NB4 (cell line): ENCODE measurements around the gene SAYSD1.

Experiments
- DNase-seq: peaks from one replicate; pipeline ENCODE4 v3.0.0; 2010; ENCODE audit warnings: low read depth
- H3K4me3 ChIP-seq: one replicate; pipeline ENCODE4 v1.5.1; 2011; ENCODE audit warnings: mild to moderate bottlenecking, low read depth, low read length, moderate library complexity
- MYC ChIP-seq: IDR thresholded peaks from 2 replicates; pipeline ENCODE4 v1.6.1; 2011; ENCODE audit warnings: low read depth, low read length
- POLR2A ChIP-seq: IDR thresholded peaks from 2 replicates; pipeline ENCODE4 v1.6.1; 2011; ENCODE audit warnings: mild to moderate bottlenecking; ENCODE audit not compliant: insufficient read length; ENCODE audit errors: extremely low read depth
- TF ChIP-seq, protein P1 (sequence below): IDR thresholded peaks from 2 replicates; pipeline ENCODE4 v1.6.1; 2011; ENCODE audit warnings: low read depth, low read length
- TF ChIP-seq, protein P2 (sequence below): IDR thresholded peaks from one replicate; pipeline ENCODE4 v1.5.1; 2012; ENCODE audit warnings: low read depth, low read length

SAYSD1 gene

DNA sequence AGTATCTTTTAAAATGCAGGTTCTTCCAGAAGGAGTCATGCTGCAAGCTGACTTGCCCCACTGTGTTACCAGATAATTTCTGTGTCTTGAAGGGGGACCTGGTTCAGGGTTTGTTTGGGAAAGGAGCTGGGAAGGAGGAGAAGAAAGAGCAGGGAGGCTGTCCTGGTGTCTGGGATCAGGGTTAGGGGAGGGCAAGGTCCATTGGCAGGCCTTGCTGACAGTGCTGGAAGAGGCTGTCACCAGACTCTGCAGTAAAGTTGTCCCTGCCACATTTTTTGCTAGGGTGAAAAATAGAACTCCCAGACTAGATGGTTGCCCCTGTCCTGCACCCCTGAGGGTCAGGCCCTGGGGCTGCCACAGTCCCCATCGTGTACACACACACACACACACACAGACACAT lies 51.5 kb downstream of the SAYSD1 start:
- TF ChIP-seq MYC = no peak
- TF ChIP-seq, protein P1, sequence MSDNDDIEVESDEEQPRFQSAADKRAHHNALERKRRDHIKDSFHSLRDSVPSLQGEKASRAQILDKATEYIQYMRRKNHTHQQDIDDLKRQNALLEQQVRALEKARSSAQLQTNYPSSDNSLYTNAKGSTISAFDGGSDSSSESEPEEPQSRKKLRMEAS = no peak
- TF ChIP-seq, protein P2, sequence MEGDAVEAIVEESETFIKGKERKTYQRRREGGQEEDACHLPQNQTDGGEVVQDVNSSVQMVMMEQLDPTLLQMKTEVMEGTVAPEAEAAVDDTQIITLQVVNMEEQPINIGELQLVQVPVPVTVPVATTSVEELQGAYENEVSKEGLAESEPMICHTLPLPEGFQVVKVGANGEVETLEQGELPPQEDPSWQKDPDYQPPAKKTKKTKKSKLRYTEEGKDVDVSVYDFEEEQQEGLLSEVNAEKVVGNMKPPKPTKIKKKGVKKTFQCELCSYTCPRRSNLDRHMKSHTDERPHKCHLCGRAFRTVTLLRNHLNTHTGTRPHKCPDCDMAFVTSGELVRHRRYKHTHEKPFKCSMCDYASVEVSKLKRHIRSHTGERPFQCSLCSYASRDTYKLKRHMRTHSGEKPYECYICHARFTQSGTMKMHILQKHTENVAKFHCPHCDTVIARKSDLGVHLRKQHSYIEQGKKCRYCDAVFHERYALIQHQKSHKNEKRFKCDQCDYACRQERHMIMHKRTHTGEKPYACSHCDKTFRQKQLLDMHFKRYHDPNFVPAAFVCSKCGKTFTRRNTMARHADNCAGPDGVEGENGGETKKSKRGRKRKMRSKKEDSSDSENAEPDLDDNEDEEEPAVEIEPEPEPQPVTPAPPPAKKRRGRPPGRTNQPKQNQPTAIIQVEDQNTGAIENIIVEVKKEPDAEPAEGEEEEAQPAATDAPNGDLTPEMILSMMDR = no peak
- no peak for TF ChIP-seq POLR2A
- DNase-seq = no peak
- H3K4me3 ChIP-seq = no peak overlapping the region

DNA sequence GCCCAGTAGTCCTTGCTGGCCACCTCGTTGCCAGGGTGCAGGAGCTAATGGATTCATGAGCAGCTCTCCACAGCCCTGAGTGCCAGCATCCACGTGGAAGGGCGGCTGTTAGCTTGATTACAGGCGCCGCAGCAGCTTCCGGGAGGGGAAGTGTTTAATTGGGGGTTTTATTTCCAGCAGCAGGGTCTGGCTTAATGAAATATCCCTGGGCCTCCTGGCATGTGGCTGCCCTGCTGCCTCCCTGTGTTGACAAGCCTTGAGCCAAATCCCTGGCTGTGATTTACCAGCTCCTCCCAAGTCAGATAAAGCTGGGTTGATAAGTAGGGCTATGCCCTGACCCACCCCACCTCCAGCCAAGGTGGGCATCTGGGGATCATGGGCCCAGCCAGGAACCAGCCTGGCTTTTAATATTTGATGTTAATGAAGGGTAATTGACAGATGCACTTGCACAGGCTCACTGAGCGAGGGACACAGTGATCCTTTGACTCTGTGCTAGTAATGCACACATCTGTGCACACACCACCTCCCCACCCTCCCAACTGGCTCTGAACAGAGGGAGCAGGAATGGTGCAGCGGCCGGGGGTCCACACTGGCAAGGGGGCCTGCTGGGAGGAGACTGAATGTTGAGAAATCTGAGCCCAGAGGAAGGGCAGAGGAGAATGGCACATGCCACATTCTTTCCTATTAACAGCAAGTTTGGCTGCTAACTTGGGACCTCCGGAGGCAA lies 52.8 kb downstream of the SAYSD1 start:
- TF ChIP-seq POLR2A (no peak), MYC (no peak)
- TF ChIP-seq, protein P1 = no peak
- TF ChIP-seq, protein P2 = no peak
- DNase-seq = no peak
- H3K4me3 ChIP-seq = no peak overlapping the region

DNA sequence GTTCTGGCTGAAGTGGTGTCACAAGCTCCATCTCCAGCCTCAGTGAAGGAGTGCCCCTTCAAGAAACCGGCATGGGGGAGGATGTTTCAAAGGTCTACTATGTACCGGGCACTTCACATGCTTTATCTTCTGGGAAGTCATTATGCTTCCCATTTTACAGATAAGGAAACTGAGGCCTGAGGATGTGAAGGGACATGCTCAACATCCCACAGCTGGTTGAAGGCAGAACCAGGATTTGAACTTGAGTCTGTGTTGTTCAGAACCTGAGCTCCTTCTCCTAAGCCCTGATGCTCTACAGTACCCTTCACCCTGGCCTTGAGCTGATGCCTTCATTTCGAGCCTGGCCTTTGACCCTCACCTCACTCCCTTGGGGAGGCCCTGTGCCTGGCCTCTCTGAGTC lies 53.4 kb downstream of the SAYSD1 start:
- no peak overlapping the region for H3K4me3 ChIP-seq
- TF ChIP-seq POLR2A = no peak
- TF ChIP-seq, protein P1 = no peak
- TF ChIP-seq, protein P2 = no peak
- no peak for TF ChIP-seq MYC
- DNase-seq = no peak

DNA sequence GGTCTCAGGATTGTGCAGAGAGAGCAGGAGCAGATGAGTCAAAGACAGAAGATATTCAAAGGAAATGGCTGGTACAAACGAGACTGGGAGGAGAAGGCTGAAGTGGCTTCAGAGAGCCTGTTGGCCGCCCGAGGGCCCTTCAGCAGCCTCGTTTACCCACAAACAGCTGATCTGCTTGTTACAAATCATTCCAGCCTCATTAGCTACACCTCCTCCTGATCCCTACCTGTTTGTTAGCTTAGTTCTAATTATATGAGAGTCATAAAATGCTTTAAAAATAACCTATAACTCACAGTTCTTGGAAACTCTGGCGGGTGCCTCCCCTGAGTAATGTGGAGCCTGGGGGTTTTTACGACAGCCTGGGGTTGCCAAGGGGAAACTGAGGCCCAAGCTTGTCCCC lies 53.8 kb downstream of the SAYSD1 start:
- no peak for DNase-seq
- H3K4me3 ChIP-seq = no peak overlapping the region
- TF ChIP-seq, protein P2 = no peak
- TF ChIP-seq, protein P1 = no peak
- TF ChIP-seq MYC = no peak
- no peak for TF ChIP-seq POLR2A

DNA sequence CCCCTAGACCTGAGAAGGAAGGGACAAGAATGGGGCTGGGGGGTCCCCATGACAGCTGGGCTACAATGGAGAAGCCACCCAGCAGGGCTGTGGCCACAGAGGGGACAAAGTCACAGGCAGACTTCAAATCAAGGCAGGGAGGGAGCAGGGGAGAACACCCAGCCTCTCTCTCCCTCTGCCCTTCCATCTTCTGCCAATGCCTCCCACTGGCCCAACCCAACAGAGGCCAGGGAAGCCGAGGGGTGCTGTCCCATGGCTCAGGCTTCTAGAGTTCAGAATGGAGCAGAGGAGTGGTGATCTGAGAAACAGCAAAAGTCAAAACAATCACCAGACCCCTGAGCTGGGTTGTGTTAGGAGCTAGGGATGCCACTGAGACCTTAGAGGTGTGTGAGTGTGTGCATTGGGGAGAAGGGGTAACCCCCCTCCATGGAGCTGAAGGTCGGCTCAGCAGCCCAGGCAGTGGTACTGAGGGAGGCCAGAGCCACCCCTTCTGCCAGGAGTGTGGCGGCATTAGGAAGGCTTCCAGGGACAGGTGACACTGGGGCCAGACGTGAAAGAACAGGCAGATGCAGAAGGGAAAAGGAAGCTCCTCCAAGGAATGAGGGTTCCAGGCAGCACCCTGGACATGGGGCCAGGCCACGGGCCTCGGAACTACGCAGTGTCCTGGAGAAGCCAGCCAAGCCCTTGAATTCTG lies 54.4 kb downstream of the SAYSD1 start:
- H3K4me3 ChIP-seq = no peak overlapping the region
- TF ChIP-seq, protein P2 = no peak
- TF ChIP-seq, protein P1 = no peak
- no peak for TF ChIP-seq POLR2A
- TF ChIP-seq MYC = no peak
- DNase-seq = no peak
